ENCODE data around the gene MOSPD2.

MOSPD2 gene

GRCh38 chrX:14872851-14873675 lies at the start of gene MOSPD2, which contains the start of gene FANCB:
Gene MOSPD2 (plus strand): TSS chrX:14873421. CDS start chrX:14873529, 108 bp downstream.
Gene FANCB (minus strand): TSS chrX:14873069. CDS start chrX:14865510, 7,559 bp downstream.
- no peaks in the 10 kb centered on the region for H3K9me3 Mint-ChIP-seq
- intact Hi-C loops (cut with micrococcal nuclease) = no loop called here
- peaks cover 6% of the 10 kb centered on the region for H3K36me3 Mint-ChIP-seq (ENCODE audit: low read depth)
- H3K4me1 Mint-ChIP-seq (ENCODE audit: low read depth) = peaks cover 13% of the 10 kb centered on the region
- no peaks in the 10 kb centered on the region for H3K27me3 Mint-ChIP-seq
- peak within 1 kb of the TSS; percentile 86 for H3K27ac Mint-ChIP-seq
- H3K4me3 Mint-ChIP-seq = peak within 1 kb of the TSS; percentile 83

GRCh38 chrX:14825851-14826250 lies 47.4 kb upstream of the MOSPD2 start:
- H3K9me3 Mint-ChIP-seq = no peaks in the 10 kb centered on the region
- no peaks in the 10 kb centered on the region for H3K36me3 Mint-ChIP-seq (ENCODE audit: low read depth)
- intact Hi-C loops (cut with micrococcal nuclease) = no loop called here
- no peaks in the 10 kb centered on the region for H3K27me3 Mint-ChIP-seq
- no peaks in the 10 kb centered on the region for H3K4me1 Mint-ChIP-seq (ENCODE audit: low read depth)
- no peak overlapping the region for H3K27ac Mint-ChIP-seq
- no peak overlapping the region for H3K4me3 Mint-ChIP-seq

- no peaks in the 10 kb centered on the region for H3K9me3 Mint-ChIP-seq
- no peaks in the 10 kb centered on the region for H3K27me3 Mint-ChIP-seq
- intact Hi-C loops (cut with micrococcal nuclease) = no loop called here
- H3K4me1 Mint-ChIP-seq (ENCODE audit: low read depth) = no peaks in the 10 kb centered on the region
- no peak overlapping the region for H3K27ac Mint-ChIP-seq
- no peaks in the 10 kb centered on the region for H3K36me3 Mint-ChIP-seq (ENCODE audit: low read depth)
- no peak overlapping the region for H3K4me3 Mint-ChIP-seq
These were observed 46.9 kb upstream of the MOSPD2 start for GRCh38 chrX:14826319-14826718.

- intact Hi-C loops (cut with micrococcal nuclease) = no loop called here
- Mint-ChIP-seq H3K27ac (no peak overlapping the region), H3K4me3 (no peak overlapping the region), H3K4me1 (ENCODE audit: low read depth) (no peaks in the 10 kb centered on the region), H3K36me3 (ENCODE audit: low read depth) (no peaks in the 10 kb centered on the region), H3K9me3 (no peaks in the 10 kb centered on the region), H3K27me3 (no peaks in the 10 kb centered on the region)
These were observed 43.6 kb upstream of the MOSPD2 start for GRCh38 chrX:14829643-14830042.

- Mint-ChIP-seq H3K9me3 (no peaks in the 10 kb centered on the region), H3K4me3 (no peak overlapping the region), H3K4me1 (ENCODE audit: low read depth) (no peaks in the 10 kb centered on the region), H3K27me3 (no peaks in the 10 kb centered on the region), H3K27ac (no peak overlapping the region), H3K36me3 (ENCODE audit: low read depth) (no peaks in the 10 kb centered on the region)
- intact Hi-C loops (cut with micrococcal nuclease) = no loop called here
These were observed 41.1 kb upstream of the MOSPD2 start for GRCh38 chrX:14832151-14832550.

GRCh38 chrX:14832586-14832985 lies 40.6 kb upstream of the MOSPD2 start:
- Mint-ChIP-seq H3K27ac (no peak overlapping the region), H3K4me3 (no peak overlapping the region), H3K9me3 (no peaks in the 10 kb centered on the region), H3K4me1 (ENCODE audit: low read depth) (no peaks in the 10 kb centered on the region), H3K36me3 (ENCODE audit: low read depth) (no peaks in the 10 kb centered on the region), H3K27me3 (no peaks in the 10 kb centered on the region)
- intact Hi-C loops (cut with micrococcal nuclease) = no loop called here

GRCh38 chrX:14837155-14837554 lies 36.1 kb upstream of the MOSPD2 start:
- Mint-ChIP-seq H3K9me3 (no peaks in the 10 kb centered on the region), H3K4me1 (ENCODE audit: low read depth) (peaks cover 8% of the 10 kb centered on the region), H3K4me3 (no peak overlapping the region), H3K27ac (no peak overlapping the region), H3K27me3 (no peaks in the 10 kb centered on the region), H3K36me3 (ENCODE audit: low read depth) (no peaks in the 10 kb centered on the region)
- intact Hi-C loops (cut with micrococcal nuclease) = no loop called here

- Mint-ChIP-seq H3K27me3 (no peaks in the 10 kb centered on the region), H3K4me3 (no peak overlapping the region), H3K9me3 (no peaks in the 10 kb centered on the region), H3K4me1 (ENCODE audit: low read depth) (peaks cover 8% of the 10 kb centered on the region), H3K36me3 (ENCODE audit: low read depth) (no peaks in the 10 kb centered on the region), H3K27ac (no peak overlapping the region)
- intact Hi-C loops (cut with micrococcal nuclease) = no loop called here
These were observed 29.6 kb upstream of the MOSPD2 start for GRCh38 chrX:14843666-14844065.

GRCh38 chrX:14851526-14851925 lies 21.7 kb upstream of the MOSPD2 start:
- Mint-ChIP-seq H3K4me1 (ENCODE audit: low read depth) (peaks cover 5% of the 10 kb centered on the region), H3K27ac (no peak overlapping the region), H3K27me3 (no peaks in the 10 kb centered on the region), H3K36me3 (ENCODE audit: low read depth) (no peaks in the 10 kb centered on the region), H3K4me3 (no peak overlapping the region), H3K9me3 (no peaks in the 10 kb centered on the region)
- intact Hi-C loops (cut with micrococcal nuclease) = no loop called here

- no peaks in the 10 kb centered on the region for H3K9me3 Mint-ChIP-seq
- no peak overlapping the region for H3K27ac Mint-ChIP-seq
- no peak overlapping the region for H3K4me3 Mint-ChIP-seq
- intact Hi-C loops (cut with micrococcal nuclease) = no loop called here
- H3K4me1 Mint-ChIP-seq (ENCODE audit: low read depth) = no peaks in the 10 kb centered on the region
- H3K36me3 Mint-ChIP-seq (ENCODE audit: low read depth) = no peaks in the 10 kb centered on the region
- no peaks in the 10 kb centered on the region for H3K27me3 Mint-ChIP-seq
These were observed 8.6 kb upstream of the MOSPD2 start for GRCh38 chrX:14864631-14865030.

- Mint-ChIP-seq H3K27ac (no peak overlapping the region), H3K4me1 (ENCODE audit: low read depth) (no peaks in the 10 kb centered on the region), H3K27me3 (no peaks in the 10 kb centered on the region), H3K36me3 (ENCODE audit: low read depth) (no peaks in the 10 kb centered on the region), H3K9me3 (no peaks in the 10 kb centered on the region), H3K4me3 (no peak overlapping the region)
- intact Hi-C loops (cut with micrococcal nuclease) = no loop called here
These were observed 8.0 kb upstream of the MOSPD2 start for GRCh38 chrX:14865201-14865600.

GRCh38 chrX:14871767-14872166 lies 1.5 kb upstream of the MOSPD2 start:
- Mint-ChIP-seq H3K4me3 (no peak overlapping the region), H3K36me3 (ENCODE audit: low read depth) (peaks cover 2% of the 10 kb centered on the region), H3K4me1 (ENCODE audit: low read depth) (peaks cover 11% of the 10 kb centered on the region), H3K9me3 (no peaks in the 10 kb centered on the region), H3K27ac (no peak overlapping the region), H3K27me3 (no peaks in the 10 kb centered on the region)
- intact Hi-C loops (cut with micrococcal nuclease) = no loop called here

- Mint-ChIP-seq H3K4me1 (ENCODE audit: low read depth) (peaks cover 13% of the 10 kb centered on the region), H3K27ac (no peak overlapping the region), H3K27me3 (no peaks in the 10 kb centered on the region), H3K4me3 (peak overlapping the region; percentile 83), H3K9me3 (no peaks in the 10 kb centered on the region), H3K36me3 (ENCODE audit: low read depth) (peaks cover 6% of the 10 kb centered on the region)
- intact Hi-C loops (cut with micrococcal nuclease) = no loop called here
These were observed 866 bp upstream of the MOSPD2 start for GRCh38 chrX:14872355-14872754.

- Mint-ChIP-seq H3K4me1 (ENCODE audit: low read depth) (peaks cover 13% of the 10 kb centered on the region), H3K36me3 (ENCODE audit: low read depth) (peaks cover 6% of the 10 kb centered on the region), H3K27me3 (no peaks in the 10 kb centered on the region), H3K4me3 (peak overlapping the region; percentile 83), H3K9me3 (no peaks in the 10 kb centered on the region), H3K27ac (peak overlapping the region; percentile 86)
- intact Hi-C loops (cut with micrococcal nuclease) = no loop called here
These were observed 442 bp downstream of the MOSPD2 start for GRCh38 chrX:14873676-14874049.

- Mint-ChIP-seq H3K9me3 (no peaks in the 10 kb centered on the region), H3K27me3 (no peaks in the 10 kb centered on the region), H3K27ac (peak overlapping the region; percentile 28), H3K36me3 (ENCODE audit: low read depth) (peaks cover 6% of the 10 kb centered on the region), H3K4me1 (ENCODE audit: low read depth) (peaks cover 13% of the 10 kb centered on the region), H3K4me3 (peak overlapping the region; percentile 22)
- intact Hi-C loops (cut with micrococcal nuclease) = no loop called here
These were observed 2.4 kb downstream of the MOSPD2 start for GRCh38 chrX:14875624-14876023.
